Hepatic stellate cell (primary cell): Measurements from ENCODE around the gene CUL4B.
"Not testable (repeated sequence)": the region's sequence is repeated elsewhere in the genome, so short reads cannot be mapped to it uniquely, and the experiment has no call there.

Source experiments
- DNase-seq: peaks from one replicate; pipeline ENCODE4 v3.0.0; 2011; ENCODE audit warnings: low spot score

Gene CUL4B

DNA sequence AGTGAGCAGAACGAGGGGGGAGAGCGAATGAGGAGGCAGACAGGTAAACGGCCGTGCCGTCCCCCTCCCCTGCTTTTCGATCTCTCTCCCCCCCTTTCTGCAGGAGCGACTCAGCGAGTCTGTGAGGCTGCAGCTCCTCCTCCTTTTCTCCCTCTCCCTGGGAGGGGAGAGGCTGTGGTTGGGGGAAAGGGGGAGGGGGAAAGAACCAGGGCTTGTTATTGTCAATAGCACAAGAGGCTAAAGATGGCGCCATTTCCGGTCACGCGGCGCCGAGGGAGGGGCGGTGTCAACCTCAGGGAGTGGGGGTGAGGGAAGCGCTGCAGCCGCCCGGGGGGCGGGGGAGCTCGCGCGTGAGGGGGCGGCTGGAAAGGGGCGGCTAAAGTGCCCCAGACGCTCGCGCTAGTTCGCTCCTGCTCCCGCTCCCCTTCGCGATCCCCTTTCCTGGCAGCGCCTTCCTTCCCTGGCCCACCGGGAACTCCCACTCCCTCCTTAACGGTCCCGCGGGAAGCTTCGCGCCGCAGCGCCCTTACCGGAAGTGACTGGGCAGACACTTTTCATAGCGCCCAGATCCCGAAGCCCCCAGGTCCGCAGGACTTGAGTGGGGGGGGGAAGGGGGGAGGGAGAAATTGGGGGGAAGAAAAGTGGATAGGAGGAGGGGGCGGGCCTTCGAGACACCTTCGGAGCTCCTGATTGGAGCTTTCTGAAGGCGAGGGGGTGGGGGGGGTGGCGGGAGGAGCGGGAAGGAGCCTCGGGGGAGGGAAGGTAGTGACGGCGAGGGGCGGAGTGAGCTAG lies at the start of gene CUL4B:
CUL4B (minus strand) TSS at position 121 of the 792 bp plus-strand sequence. CDS start 324 bp downstream, outside the sequence.
- DNase-seq = peak; percentile 76

DNA sequence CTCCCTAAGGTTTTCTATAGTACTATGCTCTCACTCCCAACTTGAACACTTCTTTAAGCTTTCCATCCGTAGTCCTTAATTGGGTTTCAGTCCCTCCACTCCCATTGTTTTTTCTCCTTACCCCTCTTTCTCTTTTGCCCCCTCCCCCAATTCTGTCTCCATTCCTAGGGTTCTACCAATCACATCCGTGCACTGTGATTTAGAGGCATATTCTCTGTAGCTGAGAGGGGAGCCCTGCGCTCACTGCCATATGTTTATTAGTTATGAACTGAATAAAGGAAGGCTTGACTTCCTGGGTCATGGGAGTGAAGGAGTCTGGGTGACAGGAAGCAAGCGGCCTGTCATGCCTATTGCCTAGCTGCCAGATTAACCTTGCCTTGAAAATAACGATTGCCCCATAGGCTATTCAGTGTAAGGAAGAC lies 43.6 kb upstream of the CUL4B start:
- peak; percentile 25 for DNase-seq

DNA sequence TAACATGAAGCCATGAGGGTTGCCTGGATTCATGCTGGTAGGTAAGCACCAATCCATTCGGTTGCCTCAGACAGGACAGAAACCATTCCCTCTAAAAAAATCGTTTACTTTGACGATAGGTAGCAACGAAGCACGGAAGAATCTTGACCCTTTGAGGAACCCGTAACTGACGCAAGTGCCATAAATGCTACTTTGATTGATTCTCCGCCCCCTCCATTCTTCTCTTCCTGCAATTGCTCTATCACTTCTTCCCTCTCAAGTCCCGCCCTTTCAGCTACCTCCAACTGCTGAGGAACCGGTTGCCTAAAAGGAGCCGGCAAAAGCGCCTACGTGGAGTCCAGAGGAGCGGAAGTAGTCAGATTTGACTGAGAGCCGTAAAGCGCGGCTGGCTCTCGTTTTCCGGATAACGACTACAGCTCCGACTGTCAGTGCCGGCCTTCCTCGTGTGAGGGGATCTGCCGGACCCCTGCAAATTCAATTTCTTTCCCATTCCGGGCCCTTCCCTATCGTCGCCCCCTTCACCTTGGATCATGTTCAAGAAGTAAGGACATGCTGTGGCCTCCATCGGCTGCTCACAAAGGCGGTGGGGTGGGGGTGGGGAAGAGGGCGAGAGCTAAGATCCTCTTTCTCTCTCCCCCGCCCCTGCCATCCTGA lies 43.1 kb upstream of the CUL4B start, which contains the start of gene MCTS1:
MCTS1 (plus strand) TSS at position 395 of the 654 bp plus-strand sequence; CDS start at position 531, 136 bp downstream.
- peak; percentile 49 for DNase-seq

DNA sequence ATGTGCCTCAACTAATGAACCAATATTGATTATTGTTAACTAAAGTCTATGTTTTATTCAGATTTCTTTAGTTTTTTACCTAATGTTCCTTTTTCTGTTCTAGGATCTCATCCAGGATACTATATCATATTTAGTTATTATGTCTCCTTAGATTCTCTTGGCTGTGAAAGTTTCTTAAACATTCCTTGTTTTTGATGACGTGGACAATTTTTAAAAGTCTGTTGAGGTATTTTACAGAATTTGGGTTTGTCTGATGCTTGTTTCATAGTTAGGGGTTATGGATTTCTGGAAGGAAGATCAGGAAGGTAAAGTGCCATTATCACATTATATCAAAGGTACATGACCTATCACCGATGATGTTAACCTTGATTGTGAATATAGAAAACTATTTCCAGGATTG lies 24.9 kb upstream of the CUL4B start:
- DNase-seq = no peak

DNA sequence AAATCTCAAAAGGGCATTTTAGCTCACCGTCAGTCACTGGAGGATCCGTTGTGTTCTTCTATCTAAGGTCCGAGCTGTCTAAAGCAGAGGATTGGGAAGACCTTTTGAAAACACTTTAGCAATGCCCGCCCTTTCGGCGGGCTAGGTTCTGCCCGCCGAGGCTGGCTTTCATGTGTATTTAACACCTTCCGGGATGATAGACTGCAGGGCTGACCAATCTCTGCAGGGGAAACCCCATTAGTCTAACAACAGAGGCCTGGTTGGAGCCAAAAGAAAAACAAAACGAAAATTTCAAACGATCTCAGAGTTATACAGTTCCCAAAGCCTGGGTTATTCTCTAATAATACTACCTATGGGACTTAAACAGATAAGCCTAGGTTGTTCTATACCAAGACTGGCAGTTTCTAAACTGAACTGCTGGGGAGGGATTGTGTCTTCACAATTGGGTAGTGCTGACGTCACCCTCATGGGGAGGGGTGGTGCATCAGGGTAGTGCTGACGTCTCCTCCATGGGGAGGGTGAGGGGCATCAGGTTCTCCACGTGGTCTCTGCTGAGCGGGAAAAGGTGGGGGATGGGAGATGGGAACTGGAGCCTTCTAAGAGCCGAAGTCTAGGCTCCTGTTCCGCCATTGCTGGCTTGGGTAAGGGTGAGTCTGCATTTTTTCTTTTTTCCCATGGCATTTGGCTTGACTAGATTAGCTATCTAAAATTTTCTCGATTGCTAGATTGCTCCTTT lies 14.8 kb upstream of the CUL4B start:
- no peak for DNase-seq

DNA sequence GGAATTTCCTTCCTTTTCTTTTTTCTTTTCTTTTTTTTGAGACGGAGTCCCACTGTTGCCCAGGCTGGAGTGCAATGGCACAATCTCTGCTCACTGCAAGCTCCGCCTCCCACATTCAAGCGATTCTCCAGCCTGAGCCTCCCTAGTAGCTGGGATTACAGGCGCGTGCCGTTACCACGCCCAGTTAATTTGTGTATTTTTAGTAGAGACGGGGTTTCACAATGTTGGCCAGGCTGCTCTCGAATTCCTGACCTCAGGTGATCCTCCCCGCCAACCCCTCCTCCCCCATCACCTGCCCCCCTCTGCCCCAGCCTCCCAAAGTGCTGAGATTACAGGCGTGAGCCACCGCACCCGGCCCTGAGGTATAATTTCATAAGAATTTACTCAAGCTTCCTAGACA lies 13.0 kb upstream of the CUL4B start:
- DNase-seq = not testable (repeated sequence)

DNA sequence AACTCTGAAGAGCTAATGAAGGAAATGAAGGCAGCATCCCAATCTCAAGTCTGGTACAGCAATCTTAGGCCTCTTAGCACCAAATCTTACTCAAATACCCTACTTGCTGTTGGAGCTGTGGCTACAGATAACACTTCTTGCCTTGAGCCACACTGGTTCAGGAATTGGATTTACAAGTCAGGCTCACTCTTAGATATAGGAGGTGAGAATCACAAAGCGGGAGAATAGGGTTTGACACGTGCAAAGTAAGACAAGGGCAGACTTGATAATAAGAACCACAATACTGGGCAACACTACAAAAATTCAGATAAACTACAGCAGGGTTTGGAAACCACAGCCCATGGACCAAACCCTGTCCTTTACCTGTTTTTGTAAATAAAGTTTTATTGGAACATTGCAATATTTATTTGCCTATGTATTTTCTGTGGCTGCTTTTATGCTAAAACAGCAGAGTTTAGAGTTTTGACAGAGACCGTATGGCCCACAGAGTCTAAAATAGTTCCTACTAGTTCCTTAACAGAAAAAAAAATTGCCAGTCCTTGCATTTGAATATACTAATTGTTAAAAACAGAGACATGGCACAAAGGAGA lies 9.3 kb upstream of the CUL4B start:
- no peak for DNase-seq

DNA sequence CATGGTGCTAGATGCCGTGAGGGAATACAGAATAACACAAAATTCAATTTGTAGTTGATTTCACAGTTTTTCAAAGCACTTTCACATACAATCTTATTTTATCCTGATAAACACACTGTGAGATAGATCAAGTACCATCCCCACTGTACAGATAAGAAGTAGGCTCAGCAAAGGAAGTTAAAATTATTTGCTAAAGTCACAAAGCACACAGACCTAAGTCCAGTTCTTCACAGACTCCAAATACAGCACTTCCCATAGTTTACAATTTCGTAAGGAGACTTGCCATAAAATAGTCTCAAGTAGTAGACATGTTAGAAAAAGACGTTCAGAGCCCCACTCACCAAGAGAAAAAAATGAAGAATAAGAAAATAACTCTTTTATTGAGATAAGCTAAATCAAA lies 7.8 kb upstream of the CUL4B start:
- no peak for DNase-seq

DNA sequence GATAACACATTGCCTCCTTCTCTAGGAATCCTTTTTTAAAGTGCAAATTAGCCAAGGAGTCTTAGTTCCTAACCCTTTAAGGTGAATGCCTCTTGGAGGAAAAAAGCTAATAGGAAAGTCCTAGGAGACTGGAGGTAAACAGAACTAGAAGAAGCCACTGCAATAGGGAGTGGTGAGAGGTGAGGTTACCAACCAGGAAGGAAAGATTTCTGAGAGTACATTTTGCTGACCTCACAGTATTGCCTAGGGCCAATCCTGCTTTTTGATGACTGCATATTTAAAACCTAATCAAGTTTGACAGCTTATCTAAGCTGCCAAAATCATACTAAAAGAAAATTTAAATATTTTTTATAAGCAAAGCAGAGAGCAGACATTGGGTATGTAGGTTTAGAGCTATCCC lies 7.3 kb upstream of the CUL4B start:
- no peak for DNase-seq

DNA sequence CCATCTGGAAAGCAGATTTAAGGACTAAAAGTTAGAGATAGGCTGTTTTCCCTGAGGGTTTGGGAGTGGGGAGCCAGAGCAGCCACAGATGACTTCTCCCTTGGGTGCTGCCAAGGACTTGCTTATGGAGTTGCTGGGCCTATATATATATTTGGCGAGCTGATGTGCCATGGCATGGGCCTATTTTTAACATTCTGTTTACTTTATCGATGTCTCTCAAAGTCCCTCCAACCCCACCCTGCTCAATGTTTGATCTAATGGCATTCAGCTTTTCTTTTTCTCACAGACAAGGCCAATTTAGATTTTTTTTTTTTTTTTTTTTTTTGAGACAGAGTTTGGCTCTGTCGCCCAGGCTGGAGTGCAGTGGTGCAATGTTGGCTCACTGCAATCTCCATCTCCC lies 6.1 kb upstream of the CUL4B start:
- no peak for DNase-seq

DNA sequence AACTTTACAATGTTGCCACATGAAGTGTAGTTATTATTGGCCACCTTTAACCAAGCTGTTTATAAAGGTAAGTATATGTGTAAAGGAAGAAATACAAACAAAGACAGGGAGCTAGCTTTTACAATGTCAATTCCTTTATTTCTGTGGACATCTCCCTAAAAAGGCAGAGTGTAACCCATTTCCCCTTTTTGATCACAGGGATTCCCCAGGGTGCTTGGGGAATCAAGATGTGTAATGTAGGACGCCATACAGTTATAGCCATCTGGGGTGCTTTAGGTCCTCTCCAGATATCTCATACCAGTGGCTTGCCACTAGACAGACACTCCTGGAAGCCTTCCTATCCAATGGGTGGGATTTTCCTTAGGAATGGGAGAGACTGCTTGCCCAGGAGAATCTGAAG lies 4.2 kb upstream of the CUL4B start:
- DNase-seq = no peak

DNA sequence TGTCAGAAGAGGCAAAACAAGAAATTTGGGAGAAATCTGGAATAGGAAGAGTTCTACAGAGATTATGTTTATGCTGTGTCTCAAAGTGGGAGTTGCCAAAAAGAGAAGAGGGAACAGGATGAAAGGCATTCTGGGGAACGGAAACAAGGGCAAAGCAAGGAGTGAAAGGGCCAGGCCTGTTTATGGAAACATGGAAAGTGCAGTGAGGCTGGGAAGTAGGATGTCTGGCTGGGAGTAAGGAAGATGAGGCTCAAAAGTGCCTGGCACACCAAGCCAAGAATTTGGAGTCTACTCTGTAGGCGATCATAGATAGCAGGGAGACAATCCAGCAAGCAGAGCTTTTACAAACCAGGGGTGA lies 1.8 kb upstream of the CUL4B start:
- DNase-seq = no peak

DNA sequence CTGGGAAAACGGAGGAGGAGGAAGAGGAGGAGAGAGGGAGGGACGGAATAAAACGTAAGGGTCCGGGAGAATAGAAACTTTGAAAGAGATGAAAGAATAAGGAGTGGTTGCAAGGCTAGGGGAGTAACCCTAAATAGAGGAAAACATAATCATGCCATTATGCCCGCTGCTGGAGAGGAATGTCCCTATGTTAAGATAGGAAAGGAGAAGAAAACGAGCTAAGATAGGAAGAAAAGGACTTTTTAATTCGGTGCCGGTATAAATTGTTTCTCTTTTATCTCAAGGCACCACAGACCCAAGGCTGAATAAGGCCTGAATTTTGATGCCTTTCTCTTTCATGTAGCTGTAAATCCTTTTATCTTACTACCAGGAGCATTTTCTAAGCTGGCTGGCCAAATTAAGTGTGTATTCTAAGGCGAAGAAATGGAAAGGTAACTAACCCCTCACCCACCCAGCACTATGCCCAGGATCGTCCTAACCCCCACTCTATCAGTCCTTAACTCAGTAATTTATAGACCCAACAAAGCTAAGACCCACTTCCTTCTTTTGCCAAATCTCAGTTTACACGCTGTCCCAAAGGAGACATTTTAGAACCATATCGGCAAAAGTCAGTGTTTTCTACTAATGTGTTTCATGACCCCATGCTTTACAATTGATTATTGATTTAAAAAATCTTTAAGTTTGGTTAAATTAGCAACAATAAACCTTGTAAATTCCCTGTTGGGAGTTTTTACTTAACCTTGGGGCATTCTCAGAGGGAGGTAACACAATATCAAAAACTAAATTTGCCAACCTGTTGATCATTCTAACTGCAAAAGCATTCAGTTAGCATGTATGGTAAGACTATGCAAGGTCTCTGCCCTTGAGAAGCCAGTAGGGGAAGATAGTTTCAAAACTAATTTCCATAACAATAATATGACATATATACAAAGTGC lies 1.1 kb upstream of the CUL4B start:
- no peak for DNase-seq

DNA sequence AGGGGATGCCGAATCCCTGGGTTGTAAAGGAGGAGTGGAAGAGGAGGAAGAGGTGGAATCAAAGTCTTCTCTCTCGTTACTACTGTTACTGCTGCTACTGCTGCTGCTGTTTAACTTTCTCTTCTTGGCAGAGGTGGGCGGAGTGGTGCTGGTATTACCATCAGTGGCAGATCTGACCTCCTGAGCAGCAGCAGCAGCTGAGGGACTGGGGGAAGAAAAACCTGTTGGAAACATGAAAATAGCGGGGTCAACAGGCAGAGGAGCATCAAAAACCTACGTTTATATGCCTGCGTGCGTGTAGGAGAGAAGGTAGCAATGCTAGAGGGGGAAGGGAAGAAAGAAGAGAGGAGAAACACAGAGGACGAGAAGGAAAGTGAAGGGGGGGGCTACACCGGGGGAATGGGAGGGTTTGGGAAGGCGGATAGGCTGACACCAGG lies 339 bp downstream of the CUL4B start:
- DNase-seq = no peak

DNA sequence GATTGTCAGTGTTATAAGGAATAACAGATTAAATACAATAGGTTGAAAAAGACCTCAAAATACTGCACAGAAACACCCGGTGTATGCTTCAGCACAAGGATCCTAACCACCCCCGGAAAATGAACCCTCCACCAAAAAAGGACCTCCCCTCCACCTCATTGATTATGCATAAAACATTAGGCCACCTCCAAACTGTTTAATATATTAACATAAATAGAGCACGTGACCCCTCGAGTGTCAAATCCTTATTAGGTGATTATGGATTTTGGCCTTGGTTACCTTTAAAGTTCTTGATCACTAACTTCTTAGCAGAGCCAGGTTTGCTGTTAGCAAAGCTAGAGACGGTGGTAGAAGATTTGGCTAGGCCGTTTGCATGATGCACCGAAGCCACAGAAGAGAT lies 958 bp downstream of the CUL4B start:
- no peak for DNase-seq

DNA sequence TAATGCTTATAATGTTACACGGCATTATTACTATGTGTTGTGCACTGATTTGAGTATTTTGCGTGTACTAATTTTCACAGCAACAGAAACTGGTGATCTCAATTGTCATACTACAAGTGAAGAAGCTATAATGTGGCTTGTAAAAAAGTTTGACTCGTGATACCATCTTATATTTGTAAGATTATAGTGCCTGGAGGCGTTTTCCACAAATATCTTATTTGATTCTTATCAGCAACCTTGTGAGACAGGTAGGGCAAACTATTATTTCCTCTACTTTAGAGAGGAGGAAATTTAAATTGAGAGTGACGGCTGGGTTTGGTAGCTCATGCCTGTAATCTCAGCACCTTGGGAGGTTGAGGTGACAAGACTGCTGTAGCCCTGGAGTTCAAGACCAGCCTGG lies 4.5 kb downstream of the CUL4B start:
- no peak for DNase-seq

DNA sequence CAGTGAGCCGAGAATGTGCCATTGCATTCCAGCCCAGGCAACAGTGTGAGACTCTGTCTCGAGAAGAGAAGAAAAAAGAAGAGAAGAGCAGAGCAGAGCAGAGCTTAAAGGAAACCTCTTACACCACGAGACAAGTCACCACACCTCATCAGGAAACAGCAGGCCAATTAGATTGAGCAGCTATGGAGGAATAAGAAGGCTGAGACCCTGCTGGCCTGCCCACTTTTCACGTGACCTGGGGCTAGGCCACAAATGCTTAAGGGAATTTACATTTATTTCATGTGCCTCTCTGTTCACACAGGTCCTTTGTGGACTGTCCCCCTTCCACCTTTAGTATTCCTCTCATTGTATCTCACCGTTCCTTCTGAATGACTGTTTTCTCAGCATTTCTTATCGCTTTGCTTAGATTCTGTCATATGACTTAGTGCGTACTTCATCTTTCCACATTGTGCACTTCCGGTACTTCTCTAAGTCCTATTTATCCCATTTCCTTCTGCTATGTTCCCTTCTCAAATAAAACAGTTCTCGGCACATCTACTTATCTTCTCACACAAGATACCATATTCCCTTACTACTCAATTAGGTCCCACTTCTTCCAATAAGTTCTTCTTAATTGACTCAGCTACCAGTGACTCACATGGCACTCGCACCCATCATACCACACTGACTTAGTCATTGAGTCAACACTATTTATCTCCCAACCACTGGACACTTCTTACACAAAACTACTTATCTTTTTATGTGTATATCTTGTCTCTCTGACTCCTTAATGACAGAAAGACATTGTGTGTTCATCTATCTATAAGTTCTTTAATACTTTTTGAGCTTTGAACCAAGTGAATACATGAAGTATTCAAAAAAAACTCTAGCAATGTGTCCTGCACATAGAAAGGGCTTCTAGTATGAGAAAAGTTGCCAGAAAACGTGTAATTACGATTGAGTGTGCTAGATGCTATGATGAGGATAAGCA lies 11.0 kb downstream of the CUL4B start:
- peak; percentile 39 for DNase-seq

DNA sequence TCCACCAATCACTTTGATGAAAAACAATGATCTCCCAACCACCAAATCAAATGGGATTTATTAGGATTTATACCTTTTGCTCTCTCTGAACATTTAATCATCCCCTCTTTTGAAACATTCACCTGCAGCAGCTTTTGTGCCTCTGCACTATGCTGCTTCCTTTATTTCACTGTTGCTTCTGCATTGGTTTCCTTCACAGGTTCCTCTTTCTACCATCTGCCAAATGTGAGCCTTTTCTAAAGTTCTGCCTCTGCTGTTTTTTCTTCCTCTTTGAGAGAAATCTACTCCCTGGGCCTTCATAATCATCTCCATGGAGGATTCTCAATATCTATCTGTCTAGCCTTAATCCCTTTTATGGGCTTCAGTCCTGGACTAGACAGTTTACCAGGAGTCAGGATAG lies 24.7 kb downstream of the CUL4B start:
- no peak for DNase-seq

DNA sequence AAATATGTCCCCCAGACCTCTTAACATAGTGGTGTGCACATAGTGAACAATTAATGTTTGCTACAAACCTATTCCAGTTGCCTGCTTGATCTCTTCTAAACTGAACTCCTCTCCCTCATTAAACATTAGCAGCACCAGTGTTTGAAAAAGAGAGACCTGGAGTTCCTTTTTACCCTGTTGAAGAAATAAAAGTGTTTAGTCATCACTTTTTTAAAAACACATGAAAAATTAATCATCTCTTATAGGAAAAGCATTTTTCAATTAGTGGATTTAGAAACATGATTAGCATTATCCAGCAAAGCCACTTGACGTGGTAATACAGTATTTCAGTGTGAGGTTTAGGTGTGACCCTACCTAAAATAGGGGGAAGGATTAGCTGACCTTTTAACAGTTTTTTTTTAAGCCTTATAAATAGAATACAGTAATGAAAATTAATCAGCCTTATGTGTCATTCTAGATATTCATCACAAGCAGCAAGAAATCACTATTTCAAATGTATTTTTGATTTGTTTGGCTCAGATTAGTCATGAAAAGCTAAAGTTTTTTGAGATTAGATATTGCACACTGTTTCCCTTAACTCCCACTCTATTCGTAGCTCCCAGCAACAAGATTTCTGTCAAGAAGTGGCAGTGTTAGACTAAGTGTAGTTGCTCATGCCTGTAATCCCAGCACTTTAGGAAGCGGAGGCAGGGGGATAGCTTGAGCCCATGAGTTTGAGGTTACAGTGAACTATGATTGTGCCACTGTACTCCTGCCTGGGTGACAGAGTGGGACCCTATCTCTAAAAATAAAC lies 26.2 kb downstream of the CUL4B start:
- no peak for DNase-seq
